ENCODE results near the gene INTS1. TPM values are rescaled to one million over a fixed set of nuclear protein-coding genes. Genes with fewer than 3 reads are reported as not detected.

INTS1 gene
- total RNA-seq, 1 experiment from 2014 or later = 161 TPM

DNA sequence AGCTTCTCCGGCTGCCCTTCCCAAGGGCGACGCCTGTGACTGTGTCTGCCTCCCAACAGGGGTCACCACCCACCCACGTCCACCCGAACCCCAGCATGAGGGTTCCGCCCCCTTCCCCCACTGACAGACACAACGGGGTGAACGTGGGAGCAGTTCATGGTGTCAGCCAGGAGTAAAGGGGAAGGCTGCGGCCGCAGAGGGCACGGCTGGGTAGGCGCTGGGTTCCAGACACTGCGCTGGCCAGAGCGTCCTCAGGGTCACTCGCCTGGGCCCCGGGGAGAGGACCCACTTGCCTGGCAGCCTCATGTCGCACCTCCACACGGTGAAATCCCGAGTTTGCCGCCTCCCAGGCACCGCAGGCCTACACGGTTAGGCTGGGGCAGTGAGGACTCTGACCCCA lies 21.1 kb downstream of the INTS1 start:
- Mint-ChIP-seq H3K4me3 (no peak overlapping the region), H3K27ac (no peak overlapping the region), H3K4me1 (no peaks in the 10 kb centered on the region), H3K27me3 (ENCODE audit: low read depth) (no peaks in the 10 kb centered on the region), H3K36me3 (peaks cover 4% of the 10 kb centered on the region; the same call in 1 of the 2 replicates), H3K9me3 (no peaks in the 10 kb centered on the region)
- no peak for DNase-seq (ENCODE audit: low spot score)
- ATAC-seq = no peak
- CTCF ChIA-PET = no interaction called here
- POLR2A ChIA-PET = no interaction called here
- TF ChIP-seq TP53 (CRISPR knock-in tag; IDR thresholded peaks at IDR 0.05) (no peak), ZNF121 (CRISPR knock-in tag; IDR thresholded peaks at IDR 0.05) (no peak), GRHL2 (CRISPR knock-in tag; IDR thresholded peaks at IDR 0.05; ENCODE audit: insufficient replicate concordance, severe bottlenecking) (no peak), NFE2L1 (CRISPR knock-in tag; IDR thresholded peaks at IDR 0.05) (no peak), CBFB (CRISPR knock-in tag; IDR thresholded peaks at IDR 0.05; ENCODE audit: low read depth) (no peak), SMAD3 (CRISPR knock-in tag; IDR thresholded peaks at IDR 0.05; ENCODE audit: borderline replicate concordance) (no peak), SMAD4 (CRISPR knock-in tag; IDR thresholded peaks at IDR 0.05) (no peak), ELF4 (CRISPR knock-in tag; IDR thresholded peaks at IDR 0.05; ENCODE audit: low read depth) (no peak)
- TF ChIP-seq, protein P1, sequence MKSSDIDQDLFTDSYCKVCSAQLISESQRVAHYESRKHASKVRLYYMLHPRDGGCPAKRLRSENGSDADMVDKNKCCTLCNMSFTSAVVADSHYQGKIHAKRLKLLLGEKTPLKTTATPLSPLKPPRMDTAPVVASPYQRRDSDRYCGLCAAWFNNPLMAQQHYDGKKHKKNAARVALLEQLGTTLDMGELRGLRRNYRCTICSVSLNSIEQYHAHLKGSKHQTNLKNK (CRISPR knock-in tag; IDR thresholded peaks at IDR 0.05) = no peak
- TF ChIP-seq, protein P2, sequence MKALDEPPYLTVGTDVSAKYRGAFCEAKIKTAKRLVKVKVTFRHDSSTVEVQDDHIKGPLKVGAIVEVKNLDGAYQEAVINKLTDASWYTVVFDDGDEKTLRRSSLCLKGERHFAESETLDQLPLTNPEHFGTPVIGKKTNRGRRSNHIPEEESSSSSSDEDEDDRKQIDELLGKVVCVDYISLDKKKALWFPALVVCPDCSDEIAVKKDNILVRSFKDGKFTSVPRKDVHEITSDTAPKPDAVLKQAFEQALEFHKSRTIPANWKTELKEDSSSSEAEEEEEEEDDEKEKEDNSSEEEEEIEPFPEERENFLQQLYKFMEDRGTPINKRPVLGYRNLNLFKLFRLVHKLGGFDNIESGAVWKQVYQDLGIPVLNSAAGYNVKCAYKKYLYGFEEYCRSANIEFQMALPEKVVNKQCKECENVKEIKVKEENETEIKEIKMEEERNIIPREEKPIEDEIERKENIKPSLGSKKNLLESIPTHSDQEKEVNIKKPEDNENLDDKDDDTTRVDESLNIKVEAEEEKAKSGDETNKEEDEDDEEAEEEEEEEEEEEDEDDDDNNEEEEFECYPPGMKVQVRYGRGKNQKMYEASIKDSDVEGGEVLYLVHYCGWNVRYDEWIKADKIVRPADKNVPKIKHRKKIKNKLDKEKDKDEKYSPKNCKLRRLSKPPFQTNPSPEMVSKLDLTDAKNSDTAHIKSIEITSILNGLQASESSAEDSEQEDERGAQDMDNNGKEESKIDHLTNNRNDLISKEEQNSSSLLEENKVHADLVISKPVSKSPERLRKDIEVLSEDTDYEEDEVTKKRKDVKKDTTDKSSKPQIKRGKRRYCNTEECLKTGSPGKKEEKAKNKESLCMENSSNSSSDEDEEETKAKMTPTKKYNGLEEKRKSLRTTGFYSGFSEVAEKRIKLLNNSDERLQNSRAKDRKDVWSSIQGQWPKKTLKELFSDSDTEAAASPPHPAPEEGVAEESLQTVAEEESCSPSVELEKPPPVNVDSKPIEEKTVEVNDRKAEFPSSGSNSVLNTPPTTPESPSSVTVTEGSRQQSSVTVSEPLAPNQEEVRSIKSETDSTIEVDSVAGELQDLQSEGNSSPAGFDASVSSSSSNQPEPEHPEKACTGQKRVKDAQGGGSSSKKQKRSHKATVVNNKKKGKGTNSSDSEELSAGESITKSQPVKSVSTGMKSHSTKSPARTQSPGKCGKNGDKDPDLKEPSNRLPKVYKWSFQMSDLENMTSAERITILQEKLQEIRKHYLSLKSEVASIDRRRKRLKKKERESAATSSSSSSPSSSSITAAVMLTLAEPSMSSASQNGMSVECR (CRISPR knock-in tag; IDR thresholded peaks at IDR 0.05; ENCODE audit: borderline replicate concordance) = no peak
- TF ChIP-seq, protein P3, sequence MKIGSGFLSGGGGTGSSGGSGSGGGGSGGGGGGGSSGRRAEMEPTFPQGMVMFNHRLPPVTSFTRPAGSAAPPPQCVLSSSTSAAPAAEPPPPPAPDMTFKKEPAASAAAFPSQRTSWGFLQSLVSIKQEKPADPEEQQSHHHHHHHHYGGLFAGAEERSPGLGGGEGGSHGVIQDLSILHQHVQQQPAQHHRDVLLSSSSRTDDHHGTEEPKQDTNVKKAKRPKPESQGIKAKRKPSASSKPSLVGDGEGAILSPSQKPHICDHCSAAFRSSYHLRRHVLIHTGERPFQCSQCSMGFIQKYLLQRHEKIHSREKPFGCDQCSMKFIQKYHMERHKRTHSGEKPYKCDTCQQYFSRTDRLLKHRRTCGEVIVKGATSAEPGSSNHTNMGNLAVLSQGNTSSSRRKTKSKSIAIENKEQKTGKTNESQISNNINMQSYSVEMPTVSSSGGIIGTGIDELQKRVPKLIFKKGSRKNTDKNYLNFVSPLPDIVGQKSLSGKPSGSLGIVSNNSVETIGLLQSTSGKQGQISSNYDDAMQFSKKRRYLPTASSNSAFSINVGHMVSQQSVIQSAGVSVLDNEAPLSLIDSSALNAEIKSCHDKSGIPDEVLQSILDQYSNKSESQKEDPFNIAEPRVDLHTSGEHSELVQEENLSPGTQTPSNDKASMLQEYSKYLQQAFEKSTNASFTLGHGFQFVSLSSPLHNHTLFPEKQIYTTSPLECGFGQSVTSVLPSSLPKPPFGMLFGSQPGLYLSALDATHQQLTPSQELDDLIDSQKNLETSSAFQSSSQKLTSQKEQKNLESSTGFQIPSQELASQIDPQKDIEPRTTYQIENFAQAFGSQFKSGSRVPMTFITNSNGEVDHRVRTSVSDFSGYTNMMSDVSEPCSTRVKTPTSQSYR (CRISPR knock-in tag; IDR thresholded peaks at IDR 0.05) = no peak
- TF ChIP-seq, protein P4, sequence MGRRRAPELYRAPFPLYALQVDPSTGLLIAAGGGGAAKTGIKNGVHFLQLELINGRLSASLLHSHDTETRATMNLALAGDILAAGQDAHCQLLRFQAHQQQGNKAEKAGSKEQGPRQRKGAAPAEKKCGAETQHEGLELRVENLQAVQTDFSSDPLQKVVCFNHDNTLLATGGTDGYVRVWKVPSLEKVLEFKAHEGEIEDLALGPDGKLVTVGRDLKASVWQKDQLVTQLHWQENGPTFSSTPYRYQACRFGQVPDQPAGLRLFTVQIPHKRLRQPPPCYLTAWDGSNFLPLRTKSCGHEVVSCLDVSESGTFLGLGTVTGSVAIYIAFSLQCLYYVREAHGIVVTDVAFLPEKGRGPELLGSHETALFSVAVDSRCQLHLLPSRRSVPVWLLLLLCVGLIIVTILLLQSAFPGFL (CRISPR knock-in tag; IDR thresholded peaks at IDR 0.05; ENCODE audit: borderline replicate concordance) = no peak
- TF ChIP-seq, protein P5, sequence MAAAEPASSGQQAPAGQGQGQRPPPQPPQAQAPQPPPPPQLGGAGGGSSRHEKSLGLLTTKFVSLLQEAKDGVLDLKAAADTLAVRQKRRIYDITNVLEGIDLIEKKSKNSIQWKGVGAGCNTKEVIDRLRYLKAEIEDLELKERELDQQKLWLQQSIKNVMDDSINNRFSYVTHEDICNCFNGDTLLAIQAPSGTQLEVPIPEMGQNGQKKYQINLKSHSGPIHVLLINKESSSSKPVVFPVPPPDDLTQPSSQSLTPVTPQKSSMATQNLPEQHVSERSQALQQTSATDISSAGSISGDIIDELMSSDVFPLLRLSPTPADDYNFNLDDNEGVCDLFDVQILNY (CRISPR knock-in tag; IDR thresholded peaks at IDR 0.05) = no peak
- TF ChIP-seq, protein P6, sequence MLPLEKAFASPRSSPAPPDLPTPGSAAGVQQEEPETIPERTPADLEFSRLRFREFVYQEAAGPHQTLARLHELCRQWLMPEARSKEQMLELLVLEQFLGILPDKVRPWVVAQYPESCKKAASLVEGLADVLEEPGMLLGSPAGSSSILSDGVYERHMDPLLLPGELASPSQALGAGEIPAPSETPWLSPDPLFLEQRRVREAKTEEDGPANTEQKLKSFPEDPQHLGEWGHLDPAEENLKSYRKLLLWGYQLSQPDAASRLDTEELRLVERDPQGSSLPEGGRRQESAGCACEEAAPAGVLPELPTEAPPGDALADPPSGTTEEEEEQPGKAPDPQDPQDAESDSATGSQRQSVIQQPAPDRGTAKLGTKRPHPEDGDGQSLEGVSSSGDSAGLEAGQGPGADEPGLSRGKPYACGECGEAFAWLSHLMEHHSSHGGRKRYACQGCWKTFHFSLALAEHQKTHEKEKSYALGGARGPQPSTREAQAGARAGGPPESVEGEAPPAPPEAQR (CRISPR knock-in tag; IDR thresholded peaks at IDR 0.05) = no peak

DNA sequence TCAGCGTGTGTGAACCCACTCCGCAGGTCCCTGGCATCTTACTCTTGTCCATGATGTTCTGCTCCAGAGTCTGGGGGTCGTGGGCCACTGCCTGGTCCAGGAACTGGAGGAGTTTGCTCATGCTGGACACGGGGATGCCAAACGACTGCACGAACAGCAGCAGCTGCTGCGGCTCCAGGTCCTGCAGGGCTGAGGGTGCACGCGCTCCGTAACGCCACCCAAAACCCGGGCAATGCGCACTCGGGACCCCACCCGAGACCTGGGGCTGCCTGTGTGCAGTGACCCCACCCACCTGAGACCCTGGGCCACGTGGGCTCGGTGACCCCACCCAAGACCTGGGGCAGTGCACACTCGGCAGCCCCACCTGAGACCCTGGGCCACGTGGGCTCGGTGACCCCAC lies 22.9 kb downstream of the INTS1 start:
- Mint-ChIP-seq H3K4me3 (no peak overlapping the region), H3K9me3 (no peaks in the 10 kb centered on the region), H3K27ac (no peak overlapping the region), H3K27me3 (ENCODE audit: low read depth) (no peaks in the 10 kb centered on the region), H3K4me1 (no peaks in the 10 kb centered on the region), H3K36me3 (peaks cover 4% of the 10 kb centered on the region; the same call in 1 of the 2 replicates)
- ATAC-seq (no peak), DNase-seq (ENCODE audit: low spot score) (no peak)
- ChIA-PET CTCF (no interaction called here), POLR2A (no interaction called here)
- TF ChIP-seq, protein P7, sequence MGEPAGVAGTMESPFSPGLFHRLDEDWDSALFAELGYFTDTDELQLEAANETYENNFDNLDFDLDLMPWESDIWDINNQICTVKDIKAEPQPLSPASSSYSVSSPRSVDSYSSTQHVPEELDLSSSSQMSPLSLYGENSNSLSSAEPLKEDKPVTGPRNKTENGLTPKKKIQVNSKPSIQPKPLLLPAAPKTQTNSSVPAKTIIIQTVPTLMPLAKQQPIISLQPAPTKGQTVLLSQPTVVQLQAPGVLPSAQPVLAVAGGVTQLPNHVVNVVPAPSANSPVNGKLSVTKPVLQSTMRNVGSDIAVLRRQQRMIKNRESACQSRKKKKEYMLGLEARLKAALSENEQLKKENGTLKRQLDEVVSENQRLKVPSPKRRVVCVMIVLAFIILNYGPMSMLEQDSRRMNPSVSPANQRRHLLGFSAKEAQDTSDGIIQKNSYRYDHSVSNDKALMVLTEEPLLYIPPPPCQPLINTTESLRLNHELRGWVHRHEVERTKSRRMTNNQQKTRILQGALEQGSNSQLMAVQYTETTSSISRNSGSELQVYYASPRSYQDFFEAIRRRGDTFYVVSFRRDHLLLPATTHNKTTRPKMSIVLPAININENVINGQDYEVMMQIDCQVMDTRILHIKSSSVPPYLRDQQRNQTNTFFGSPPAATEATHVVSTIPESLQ (CRISPR knock-in tag; IDR thresholded peaks at IDR 0.05) = no peak
- TF ChIP-seq PRRX2 (CRISPR knock-in tag; IDR thresholded peaks at IDR 0.05) = no peak
- TF ChIP-seq, protein P8, sequence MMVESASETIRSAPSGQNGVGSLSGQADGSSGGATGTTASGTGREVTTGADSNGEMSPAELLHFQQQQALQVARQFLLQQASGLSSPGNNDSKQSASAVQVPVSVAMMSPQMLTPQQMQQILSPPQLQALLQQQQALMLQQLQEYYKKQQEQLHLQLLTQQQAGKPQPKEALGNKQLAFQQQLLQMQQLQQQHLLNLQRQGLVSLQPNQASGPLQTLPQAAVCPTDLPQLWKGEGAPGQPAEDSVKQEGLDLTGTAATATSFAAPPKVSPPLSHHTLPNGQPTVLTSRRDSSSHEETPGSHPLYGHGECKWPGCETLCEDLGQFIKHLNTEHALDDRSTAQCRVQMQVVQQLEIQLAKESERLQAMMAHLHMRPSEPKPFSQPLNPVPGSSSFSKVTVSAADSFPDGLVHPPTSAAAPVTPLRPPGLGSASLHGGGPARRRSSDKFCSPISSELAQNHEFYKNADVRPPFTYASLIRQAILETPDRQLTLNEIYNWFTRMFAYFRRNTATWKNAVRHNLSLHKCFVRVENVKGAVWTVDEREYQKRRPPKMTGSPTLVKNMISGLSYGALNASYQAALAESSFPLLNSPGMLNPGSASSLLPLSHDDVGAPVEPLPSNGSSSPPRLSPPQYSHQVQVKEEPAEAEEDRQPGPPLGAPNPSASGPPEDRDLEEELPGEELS (CRISPR knock-in tag; IDR thresholded peaks at IDR 0.05) = no peak
- TF ChIP-seq, protein P4 (CRISPR knock-in tag; IDR thresholded peaks at IDR 0.05; ENCODE audit: borderline replicate concordance) = no peak
